Epithelial cell of umbilical artery (primary cell): ENCODE measurements around the gene LCP1. TPM values are rescaled to one million over a fixed set of nuclear protein-coding genes. Genes with fewer than 3 reads are reported as not detected.

Experiments
- total RNA-seq: library from RNA; depleted of rRNA; stranded (reverse); fragments of >200 nt; gene quantifications from 2 replicates; pipeline ENCODE4 v1.2.3, GENCODE V29; 2014

The LCP1 gene, protein sequence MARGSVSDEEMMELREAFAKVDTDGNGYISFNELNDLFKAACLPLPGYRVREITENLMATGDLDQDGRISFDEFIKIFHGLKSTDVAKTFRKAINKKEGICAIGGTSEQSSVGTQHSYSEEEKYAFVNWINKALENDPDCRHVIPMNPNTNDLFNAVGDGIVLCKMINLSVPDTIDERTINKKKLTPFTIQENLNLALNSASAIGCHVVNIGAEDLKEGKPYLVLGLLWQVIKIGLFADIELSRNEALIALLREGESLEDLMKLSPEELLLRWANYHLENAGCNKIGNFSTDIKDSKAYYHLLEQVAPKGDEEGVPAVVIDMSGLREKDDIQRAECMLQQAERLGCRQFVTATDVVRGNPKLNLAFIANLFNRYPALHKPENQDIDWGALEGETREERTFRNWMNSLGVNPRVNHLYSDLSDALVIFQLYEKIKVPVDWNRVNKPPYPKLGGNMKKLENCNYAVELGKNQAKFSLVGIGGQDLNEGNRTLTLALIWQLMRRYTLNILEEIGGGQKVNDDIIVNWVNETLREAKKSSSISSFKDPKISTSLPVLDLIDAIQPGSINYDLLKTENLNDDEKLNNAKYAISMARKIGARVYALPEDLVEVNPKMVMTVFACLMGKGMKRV
- 0.46 TPM in 1 of 2 replicates, not detected in the other for total RNA-seq

DNA sequence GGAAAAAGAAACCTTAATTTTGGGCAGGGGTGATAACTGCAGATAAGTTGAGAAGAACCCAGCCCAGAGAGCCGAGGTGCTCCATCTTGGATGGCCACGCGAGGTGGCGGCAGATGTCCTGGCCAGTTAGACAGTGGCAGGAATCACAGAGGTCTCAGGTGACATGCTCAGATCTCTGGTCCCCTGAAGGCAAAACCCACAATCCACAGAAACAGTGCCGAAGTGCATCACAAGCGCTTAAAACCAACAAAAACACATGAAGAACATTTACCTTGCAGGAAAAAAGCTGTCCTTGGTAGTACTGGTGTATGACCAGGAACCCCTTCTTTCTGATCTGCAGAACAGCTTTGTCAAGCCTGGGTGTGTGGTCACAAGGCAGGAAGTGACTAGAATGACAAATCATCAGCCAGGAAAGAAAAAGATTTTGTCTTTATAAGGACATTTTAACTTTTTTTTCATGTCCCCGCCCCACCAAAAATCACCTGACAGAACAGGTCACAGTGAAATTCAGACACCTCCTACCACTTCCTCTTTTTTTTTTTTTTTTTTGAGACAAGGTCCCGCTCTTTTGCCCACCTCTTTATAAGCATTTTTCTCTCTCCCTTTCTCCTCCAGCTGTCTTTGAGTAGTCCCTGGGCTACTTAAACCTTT lies at the start of gene LCP1:
Gene LCP1, minus strand, starts transcription at position 338 of the 651 bp plus-strand sequence. CDS start 22,515 bp downstream, outside the sequence.

DNA sequence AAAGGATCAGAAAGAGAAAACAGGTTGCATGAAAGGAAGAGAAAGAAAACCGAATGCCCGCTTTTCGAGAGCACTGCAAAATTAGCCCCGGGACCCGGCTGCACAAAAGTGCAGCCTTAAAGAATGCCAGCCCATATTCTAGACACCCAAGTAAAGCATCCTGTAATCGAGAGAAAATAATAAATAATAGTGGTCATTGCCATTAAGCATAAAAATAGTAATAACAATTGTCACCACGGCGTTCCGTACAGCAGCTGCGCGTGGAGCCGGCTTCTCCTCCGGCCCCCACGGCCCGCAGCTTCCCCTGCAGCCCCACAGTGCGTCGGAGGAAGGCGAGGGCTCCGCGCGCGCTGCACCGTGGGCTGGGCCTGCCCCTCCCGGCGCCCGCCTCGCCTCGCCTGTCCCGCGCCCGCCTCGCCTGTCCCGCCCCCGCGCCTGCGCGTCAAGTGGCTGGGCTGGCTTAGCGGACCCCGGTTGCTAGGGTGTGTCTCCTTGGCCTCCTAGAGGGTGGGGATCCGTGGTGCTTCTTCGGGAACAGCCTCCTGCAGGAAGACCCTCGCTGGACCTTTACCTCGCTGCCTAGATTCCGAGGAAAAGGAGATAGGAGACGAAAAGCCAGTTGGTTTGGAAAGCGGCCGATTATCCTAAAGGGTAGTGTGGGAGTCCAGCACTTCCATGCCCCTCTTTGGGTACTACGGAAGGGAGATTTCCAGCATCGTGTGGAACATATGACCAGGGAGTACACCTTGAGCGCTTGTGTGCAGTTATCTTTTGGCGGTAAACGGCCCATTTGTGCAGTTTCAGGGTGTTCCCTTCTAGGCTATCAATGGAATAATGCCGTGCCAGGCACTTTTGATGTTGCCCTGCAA lies 29.7 kb upstream of the LCP1 start, which contains the start of gene LRRC63:
Gene LRRC63, plus strand, starts transcription at position 446 of the 869 bp plus-strand sequence. CDS start 1,107 bp downstream, outside the sequence.

DNA sequence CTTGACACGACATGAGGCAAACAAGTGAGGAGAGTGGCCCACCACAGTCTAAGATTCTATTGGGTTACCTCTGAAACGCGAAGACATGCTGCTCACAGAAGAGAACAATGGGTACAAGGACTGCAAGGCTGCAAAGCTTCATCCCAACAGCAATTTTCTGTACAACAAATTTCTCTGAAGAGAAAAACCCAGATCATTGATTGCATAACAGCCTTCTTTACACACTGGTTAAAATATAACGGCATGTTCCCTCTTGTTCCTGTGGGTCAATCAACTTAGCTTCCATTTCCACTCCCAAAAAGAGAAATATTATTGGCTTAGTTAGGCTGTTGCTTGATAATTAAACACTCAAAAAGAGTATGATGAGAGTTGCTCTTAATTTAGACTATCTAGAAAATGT lies 77.1 kb downstream of the LCP1 start, which contains the start of gene CPB2:
Gene CPB2, minus strand, starts transcription at position 166 of the 400 bp plus-strand sequence. Its CDS starts 24 bp downstream, at position 142.

Other genes with a start within 250 kb of the LCP1 start
- 12.8 and 14.3 TPM in 2 replicates for gene ZC3H13, start 129.4 kb downstream of the LCP1 start, total RNA-seq
- not detected in 2 replicates for gene CPB2, start 77.1 kb downstream of the LCP1 start, total RNA-seq
- gene LRRC63, start 29.8 kb upstream of the LCP1 start, total RNA-seq: not detected in 2 replicates
- under 0.01 TPM in 1 of 2 replicates, not detected in the other for gene RUBCNL, start 205.1 kb upstream of the LCP1 start, total RNA-seq